Hepatocyte (in vitro differentiated cells): ENCODE data around the gene RHPN2. TPM values are rescaled to one million over a fixed set of nuclear protein-coding genes. Genes with fewer than 3 reads are reported as not detected.
"Not testable (repeated sequence)": the region's sequence is repeated elsewhere in the genome, so short reads cannot be mapped to it uniquely, and the experiment has no call there.

Source experiments
- DNase-seq: peaks from one replicate; pipeline ENCODE4 v3.0.0-alpha.2; 2016; ENCODE audit warnings: low spot score
- H2AFZ ChIP-seq: fragments of 200-600 bp; sonication (generic); 2 replicates; pipeline ENCODE4 v1.6.0; 2016; ENCODE audit warnings: antibody characterized with exemption, mild to moderate bottlenecking
- H3K27ac ChIP-seq: fragments of 200-600 bp; sonication (generic); 2 replicates; pipeline ENCODE4 v1.5.1; 2016; ENCODE audit warnings: mild to moderate bottlenecking
- H3K27me3 ChIP-seq: fragments of 200-600 bp; sonication (generic); 2 replicates; pipeline ENCODE4 v1.6.1; 2016
- H3K36me3 ChIP-seq: fragments of 200-600 bp; sonication (generic); replicated peaks from 2 replicates; pipeline ENCODE4 v1.5.1; 2016; ENCODE audit warnings: low read depth; ENCODE audit not compliant: insufficient read depth
- H3K4me1 ChIP-seq: fragments of 200-600 bp; sonication (generic); 2 replicates; pipeline ENCODE4 v1.5.1; 2016; ENCODE audit warnings: mild to moderate bottlenecking, moderate library complexity; ENCODE audit not compliant: insufficient read depth
- H3K4me2 ChIP-seq: fragments of 200-600 bp; sonication (generic); 2 replicates; pipeline ENCODE4 v1.6.0; 2016
- H3K4me3 ChIP-seq: fragments of 200-600 bp; sonication (generic); 2 replicates; pipeline ENCODE4 v1.5.1; 2016; ENCODE audit warnings: mild to moderate bottlenecking
- H3K79me2 ChIP-seq: fragments of 200-600 bp; sonication (generic); 2 replicates; pipeline ENCODE4 v1.6.0; 2017; ENCODE audit warnings: mild to moderate bottlenecking
- H3K9me2 ChIP-seq: fragments of 200-600 bp; sonication (generic); replicated peaks from 2 replicates; pipeline ENCODE4 v1.6.0; 2017; ENCODE audit warnings: mild to moderate bottlenecking; ENCODE audit not compliant: insufficient read depth
- H3K9me3 ChIP-seq: fragments of 200-600 bp; sonication (generic); 2 replicates; pipeline ENCODE4 v1.5.1; 2016; ENCODE audit warnings: low read depth, mild to moderate bottlenecking
- H4K20me1 ChIP-seq: fragments of 200-600 bp; sonication (generic); 2 replicates; pipeline ENCODE4 v1.6.0; 2016; ENCODE audit warnings: mild to moderate bottlenecking; ENCODE audit not compliant: insufficient read depth, poor library complexity, severe bottlenecking
- CTCF ChIP-seq: fragments of 200-600 bp; sonication (generic); IDR thresholded peaks from 2 replicates; pipeline ENCODE4 v1.5.1; 2016; ENCODE audit warnings: antibody characterized with exemption, mild to moderate bottlenecking; ENCODE audit not compliant: poor library complexity
- EZH2 ChIP-seq: fragments of 200-600 bp; sonication (generic); IDR thresholded peaks from 2 replicates; pipeline ENCODE4 v1.6.1; 2016; ENCODE audit warnings: antibody characterized with exemption, mild to moderate bottlenecking, borderline replicate concordance
- EZH2phosphoT487 ChIP-seq: fragments of 200-600 bp; sonication (generic); IDR thresholded peaks from one replicate; pipeline ENCODE4 v1.6.1; 2018; ENCODE audit warnings: antibody characterized with exemption, mild to moderate bottlenecking, low read depth, moderate library complexity; ENCODE audit not compliant: unreplicated experiment, severe bottlenecking
- WGBS: methylation state at CpG from one replicate; pipeline ENCODE4 v1.1.6; 2016; ENCODE audit warnings: low lambda C conversion rate; ENCODE audit errors: missing lambda C conversion rate; 5-methylcytosine and 5-hydroxymethylcytosine counted together
- polyA plus RNA-seq: library from polyadenylated mRNA; unstranded; fragments of >200 nt; fragmentation: Nextera tagmentation; extraction: Ambion mirVana; gene quantifications from 2 replicates; pipeline ENCODE4 v1.2.1, GENCODE V29; 2016
- total RNA-seq: library from RNA; depleted of rRNA; stranded (reverse); fragments of >200 nt; gene quantifications from 2 replicates; pipeline ENCODE4 v1.2.3, GENCODE V29; 2014

RHPN2 gene
- total and polyA plus RNA-seq, 2 experiments from 2014 or later, result 44.3 to 67.9 TPM

- Histone ChIP-seq H3K9me2 (no peaks in the 10 kb centered on the region), H2AFZ (no peak overlapping the region), H3K4me2 (no peak overlapping the region), H3K4me3 (no peak overlapping the region), H3K9me3 (no peaks in the 10 kb centered on the region), H3K79me2 (no peaks in the 10 kb centered on the region), H3K36me3 (no peaks in the 10 kb centered on the region), H4K20me1 (no peaks in the 10 kb centered on the region), H3K4me1 (no peaks in the 10 kb centered on the region), H3K27me3 (no peaks in the 10 kb centered on the region), H3K27ac (no peak overlapping the region)
- 63% methylated on average over 5 of the region's 5 CpGs for WGBS
- TF ChIP-seq EZH2phosphoT487 (no peak), CTCF (no peak), EZH2 (no peak)
- DNase-seq, result no peak
Observed at GRCh38 chr19:32988724-32989123, 76.0 kb downstream of the RHPN2 start.

- H3K79me2 ChIP-seq, H2AFZ ChIP-seq, H3K36me3 ChIP-seq, H3K4me2 ChIP-seq, H3K9me2 ChIP-seq, H3K27ac ChIP-seq, H3K9me3 ChIP-seq, H3K4me1 ChIP-seq, H4K20me1 ChIP-seq, H3K4me3 ChIP-seq, H3K27me3 ChIP-seq, DNase-seq: not testable (repeated sequence)
- 97% methylated on average over 5 of the region's 5 CpGs for WGBS
Observed at GRCh38 chr19:32988254-32988653, 76.4 kb downstream of the RHPN2 start.

GRCh38 chr19:32982488-32982887 lies 82.2 kb downstream of the RHPN2 start:
- H3K9me2 ChIP-seq, H4K20me1 ChIP-seq, H3K4me2 ChIP-seq, H3K4me1 ChIP-seq, H3K27ac ChIP-seq, H2AFZ ChIP-seq, DNase-seq, H3K79me2 ChIP-seq, H3K36me3 ChIP-seq, H3K27me3 ChIP-seq, H3K9me3 ChIP-seq, H3K4me3 ChIP-seq: not testable (repeated sequence)
- 93% methylated on average over 6 of the region's 6 CpGs for WGBS

- H3K4me1 ChIP-seq, result not testable (repeated sequence)
- 92% methylated on average over 7 of the region's 7 CpGs for WGBS
Observed at GRCh38 chr19:32979807-32980206, 84.9 kb downstream of the RHPN2 start.

GRCh38 chr19:32977813-32978212 lies 86.9 kb downstream of the RHPN2 start:
- not testable (repeated sequence) for H3K27ac ChIP-seq, H3K4me3 ChIP-seq, H4K20me1 ChIP-seq, H3K9me2 ChIP-seq, H3K27me3 ChIP-seq, H3K36me3 ChIP-seq, DNase-seq, H3K9me3 ChIP-seq, H3K4me1 ChIP-seq, H3K4me2 ChIP-seq, H2AFZ ChIP-seq, H3K79me2 ChIP-seq
- 96% methylated on average over 4 of the region's 4 CpGs for WGBS

More at GRCh38 chr19:32979807-32980206, 84.9 kb downstream of the RHPN2 start:
- not testable (repeated sequence) for H3K9me3 ChIP-seq, H3K4me3 ChIP-seq, H3K36me3 ChIP-seq, H3K79me2 ChIP-seq, H3K27me3 ChIP-seq, DNase-seq, H3K9me2 ChIP-seq, H3K4me2 ChIP-seq, H2AFZ ChIP-seq, H4K20me1 ChIP-seq, H3K27ac ChIP-seq
